IPS-NIHi7 (cell line): Measurements from ENCODE around the gene SLC22A23.
A peak's percentile ranks its signal among the peaks of the same experiment; 100 is the strongest.
"Not testable (repeated sequence)": the region's sequence is repeated elsewhere in the genome, so short reads cannot be mapped to it uniquely, and the experiment has no call there.

Experiments used
- DNase-seq: peaks from one replicate; pipeline ENCODE4 v3.0.0; 2012; ENCODE audit warnings: mixed read lengths; ENCODE audit errors: extremely low spot score

The SLC22A23 gene

GRCh38 chr6:3265671-3266070 is 191.2 kb downstream of the SLC22A23 start:
- DNase-seq: no peak

GRCh38 chr6:3264356-3264755 is 192.5 kb downstream of the SLC22A23 start:
- DNase-seq: no peak

- no peak for DNase-seq
These were observed 193.8 kb downstream of the SLC22A23 start for GRCh38 chr6:3263096-3263495.

GRCh38 chr6:3261921-3262320 is 194.9 kb downstream of the SLC22A23 start:
- no peak for DNase-seq

- DNase-seq: no peak
These were observed 195.4 kb downstream of the SLC22A23 start for GRCh38 chr6:3261518-3261820.

GRCh38 chr6:3260772-3261517 is 195.9 kb downstream of the SLC22A23 start:
- DNase-seq: no peak

- no peak for DNase-seq
These were observed 196.6 kb downstream of the SLC22A23 start for GRCh38 chr6:3260296-3260695.

- DNase-seq: peak; percentile 66
These were observed 197.3 kb downstream of the SLC22A23 start for GRCh38 chr6:3259491-3259958.

- peak; percentile 99 for DNase-seq
These were observed 197.9 kb downstream of the SLC22A23 start, which contains the start of gene PSMG4 for GRCh38 chr6:3258720-3259490. PSMG4 (plus strand) TSS chr6:3258947; CDS start chr6:3259023, 76 bp downstream.

- no peak for DNase-seq
These were observed 198.6 kb downstream of the SLC22A23 start for GRCh38 chr6:3258201-3258600.

GRCh38 chr6:3253597-3253961 is 203.3 kb downstream of the SLC22A23 start:
- no peak for DNase-seq

- no peak for DNase-seq
These were observed 203.8 kb downstream of the SLC22A23 start for GRCh38 chr6:3252861-3253596.

- DNase-seq: no peak
These were observed 204.5 kb downstream of the SLC22A23 start for GRCh38 chr6:3252369-3252768.

- peak; percentile 90 for DNase-seq
These were observed 205.2 kb downstream of the SLC22A23 start for GRCh38 chr6:3251462-3252314.

- no peak for DNase-seq
These were observed 206.6 kb downstream of the SLC22A23 start for GRCh38 chr6:3250231-3250675.

GRCh38 chr6:3249821-3250220 is 207.0 kb downstream of the SLC22A23 start:
- DNase-seq: no peak

GRCh38 chr6:3247255-3248146 is 209.3 kb downstream of the SLC22A23 start:
- peak; percentile 77 for DNase-seq

- no peak for DNase-seq
These were observed 211.6 kb downstream of the SLC22A23 start for GRCh38 chr6:3245216-3245615.

GRCh38 chr6:3244832-3245161 is 212.1 kb downstream of the SLC22A23 start:
- not testable (repeated sequence) for DNase-seq

- no peak for DNase-seq
These were observed 212.6 kb downstream of the SLC22A23 start for GRCh38 chr6:3244003-3244831.
